ENCODE results near the gene DGCR8. TPM values are rescaled to one million over a fixed set of nuclear protein-coding genes. Genes with fewer than 3 reads are reported as not detected.
"Not testable (repeated sequence)": the region's sequence is repeated elsewhere in the genome, so short reads cannot be mapped to it uniquely, and the experiment has no call there.

Gene DGCR8
- total RNA-seq, 1 donor = 30.7 TPM

DNA sequence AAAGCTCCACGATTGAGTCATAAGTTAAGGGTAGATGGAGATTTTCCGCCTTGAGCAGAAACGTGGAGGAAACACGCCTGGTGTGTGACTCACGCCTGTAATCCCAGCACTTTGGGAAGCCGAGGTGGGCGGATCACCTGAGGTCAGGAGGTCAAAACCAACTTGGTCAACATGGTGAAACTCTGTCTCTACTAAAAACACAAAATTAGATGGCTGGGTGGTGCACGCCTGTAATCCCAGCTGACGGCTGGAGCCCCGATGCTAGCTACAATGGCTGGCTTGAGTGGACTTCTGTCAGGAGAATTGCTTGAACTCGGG, 17.3 kb upstream of the DGCR8 start:
- no peak overlapping the region for H3K4me3 ChIP-seq (ENCODE audit: low read depth, low read length)
- peak; percentile 79 for DNase-seq (ENCODE audit: low read depth)
- TF ChIP-seq, protein P1, sequence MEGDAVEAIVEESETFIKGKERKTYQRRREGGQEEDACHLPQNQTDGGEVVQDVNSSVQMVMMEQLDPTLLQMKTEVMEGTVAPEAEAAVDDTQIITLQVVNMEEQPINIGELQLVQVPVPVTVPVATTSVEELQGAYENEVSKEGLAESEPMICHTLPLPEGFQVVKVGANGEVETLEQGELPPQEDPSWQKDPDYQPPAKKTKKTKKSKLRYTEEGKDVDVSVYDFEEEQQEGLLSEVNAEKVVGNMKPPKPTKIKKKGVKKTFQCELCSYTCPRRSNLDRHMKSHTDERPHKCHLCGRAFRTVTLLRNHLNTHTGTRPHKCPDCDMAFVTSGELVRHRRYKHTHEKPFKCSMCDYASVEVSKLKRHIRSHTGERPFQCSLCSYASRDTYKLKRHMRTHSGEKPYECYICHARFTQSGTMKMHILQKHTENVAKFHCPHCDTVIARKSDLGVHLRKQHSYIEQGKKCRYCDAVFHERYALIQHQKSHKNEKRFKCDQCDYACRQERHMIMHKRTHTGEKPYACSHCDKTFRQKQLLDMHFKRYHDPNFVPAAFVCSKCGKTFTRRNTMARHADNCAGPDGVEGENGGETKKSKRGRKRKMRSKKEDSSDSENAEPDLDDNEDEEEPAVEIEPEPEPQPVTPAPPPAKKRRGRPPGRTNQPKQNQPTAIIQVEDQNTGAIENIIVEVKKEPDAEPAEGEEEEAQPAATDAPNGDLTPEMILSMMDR (IDR thresholded peaks at IDR 0.05; ENCODE audit: insufficient read depth, low read depth, low read length) = no peak

DNA sequence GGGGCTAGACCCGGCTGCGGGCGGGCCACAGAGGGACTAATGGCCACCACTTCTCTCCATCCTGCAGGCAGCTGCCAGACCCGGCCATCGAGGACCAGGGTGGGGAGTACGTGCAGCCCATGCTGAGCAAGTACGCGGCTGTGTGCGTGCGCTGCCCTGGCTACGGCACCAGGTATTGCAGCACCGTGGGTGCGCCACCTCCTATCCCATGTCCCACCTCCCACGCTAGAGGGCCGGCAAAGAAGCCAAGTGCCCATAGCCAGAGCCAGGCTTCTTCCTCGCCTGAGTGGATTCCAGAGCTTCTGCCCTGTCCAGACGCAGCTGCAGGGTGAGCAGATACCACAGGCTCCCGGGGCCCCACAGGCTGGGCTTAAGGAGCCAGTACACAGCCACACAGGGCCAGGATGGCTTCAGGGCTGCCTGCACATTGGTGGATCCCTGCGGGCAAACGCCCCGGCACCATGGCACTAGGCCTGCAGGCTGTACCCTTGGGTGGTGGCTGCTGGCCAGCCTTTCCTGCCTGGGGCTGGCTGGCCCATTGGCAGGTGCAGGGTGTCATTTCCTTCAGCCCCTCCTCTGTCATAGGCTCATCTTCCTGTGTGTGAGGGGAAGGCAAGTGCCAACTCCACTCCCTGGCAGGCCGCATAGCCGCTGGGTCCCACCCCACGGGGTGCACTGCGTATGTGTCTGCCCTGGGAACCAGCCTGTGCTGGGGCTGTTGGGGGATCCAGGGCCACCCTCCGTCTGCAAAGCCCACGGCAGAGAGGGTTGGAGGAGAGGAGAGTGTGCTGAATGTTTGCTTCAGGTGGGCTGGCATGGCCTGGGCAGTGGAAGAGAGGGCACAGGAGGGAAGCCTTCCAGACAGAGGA, 16.5 kb upstream of the DGCR8 start:
- TF ChIP-seq, protein P1 (IDR thresholded peaks at IDR 0.05; ENCODE audit: insufficient read depth, low read depth, low read length) = no peak
- no peak for DNase-seq (ENCODE audit: low read depth)

DNA sequence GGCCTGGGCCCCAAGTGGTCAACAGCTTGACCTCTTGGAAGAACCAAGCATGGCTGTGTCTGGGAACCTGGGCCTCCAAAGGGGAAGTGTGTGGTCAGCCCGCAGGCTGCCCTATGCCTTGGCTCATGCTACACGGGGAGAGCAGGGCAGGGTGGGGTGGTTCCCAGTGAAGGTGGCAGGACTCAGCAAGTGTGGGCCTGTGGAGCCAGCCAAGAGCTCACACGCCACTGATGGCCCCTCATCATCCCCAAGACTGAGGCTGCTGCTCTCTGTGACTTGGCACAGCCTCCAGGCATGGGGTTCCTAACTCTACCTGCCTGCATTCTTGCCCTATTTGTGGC, 15.9 kb upstream of the DGCR8 start:
- DNase-seq (ENCODE audit: low read depth) = no peak
- TF ChIP-seq, protein P1 (IDR thresholded peaks at IDR 0.05; ENCODE audit: insufficient read depth, low read depth, low read length) = no peak
- H3K4me3 ChIP-seq (ENCODE audit: low read depth, low read length) = no peak overlapping the region

More for the DNA sequence above, 16.5 kb upstream of the DGCR8 start:
- no peak overlapping the region for H3K4me3 ChIP-seq (ENCODE audit: low read depth, low read length)

DNA sequence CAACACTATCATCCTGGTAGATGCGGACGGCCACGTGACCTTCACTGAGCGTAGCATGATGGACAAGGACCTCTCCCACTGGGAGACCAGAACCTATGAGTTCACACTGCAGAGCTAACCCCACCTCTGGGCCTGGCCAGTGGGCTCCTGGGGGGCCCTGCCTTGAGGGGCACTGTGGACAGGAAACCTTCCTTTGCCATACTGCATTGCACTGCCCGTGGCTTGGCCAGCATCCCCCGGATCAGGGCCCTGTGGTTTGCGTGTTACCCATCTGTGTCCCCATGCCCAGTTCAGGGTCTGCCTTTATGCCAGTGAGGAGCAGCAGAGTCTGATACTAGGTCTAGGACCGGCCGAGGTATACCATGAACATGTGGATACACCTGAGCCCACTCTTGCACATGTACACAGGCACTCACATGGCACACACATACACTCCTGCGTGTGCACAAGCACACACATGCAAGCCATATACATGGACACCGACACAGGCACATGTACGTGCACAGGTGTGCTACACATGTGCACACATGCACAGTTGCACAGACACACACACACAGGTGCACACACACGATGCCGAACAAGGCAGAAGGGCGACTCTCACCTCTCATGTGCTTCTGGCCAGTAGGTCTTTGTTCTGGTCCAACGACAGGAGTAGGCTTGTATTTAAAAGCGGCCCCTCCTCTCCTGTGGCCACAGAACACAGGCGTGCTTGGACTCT, 15.3 kb upstream of the DGCR8 start:
- DNase-seq (ENCODE audit: low read depth) = no peak
- TF ChIP-seq, protein P1 (IDR thresholded peaks at IDR 0.05; ENCODE audit: insufficient read depth, low read depth, low read length) = no peak
- H3K4me3 ChIP-seq (ENCODE audit: low read depth, low read length) = no peak overlapping the region

DNA sequence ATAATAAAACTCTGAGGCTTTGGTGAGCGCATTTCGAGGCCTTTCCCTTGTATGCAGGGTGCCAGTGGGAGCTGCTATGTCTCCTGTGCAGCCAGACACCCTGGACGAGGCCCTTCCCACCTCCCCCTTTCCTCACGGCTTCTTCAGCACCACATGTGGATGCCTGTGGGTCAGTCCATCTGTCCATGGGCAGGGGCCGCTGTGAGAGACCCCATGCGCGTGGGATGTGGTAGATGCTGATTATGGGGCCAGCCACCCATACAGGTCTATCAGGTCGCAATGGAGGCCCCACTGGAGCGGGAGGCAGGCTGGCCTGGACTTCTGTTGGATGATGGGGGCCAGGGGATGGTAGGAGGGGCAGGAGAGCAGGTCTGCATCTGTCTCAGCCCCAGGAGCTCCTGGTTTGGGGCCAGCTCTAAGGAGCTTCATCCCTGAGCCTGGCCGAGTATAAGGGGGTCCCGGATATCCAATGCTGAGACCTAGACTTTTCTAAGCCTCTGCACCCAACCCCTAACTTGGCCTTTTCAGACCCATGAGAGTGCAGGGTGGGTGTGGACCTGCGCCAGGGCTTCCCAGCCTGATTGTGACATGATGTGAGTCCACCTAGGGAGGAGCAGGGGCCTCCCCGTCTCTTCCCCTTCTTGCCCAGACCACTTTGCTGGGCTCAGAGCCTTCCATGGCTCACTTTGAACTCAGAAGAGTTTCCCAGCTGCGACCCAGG, 14.0 kb upstream of the DGCR8 start:
- no peak for DNase-seq (ENCODE audit: low read depth)
- TF ChIP-seq, protein P1 (IDR thresholded peaks at IDR 0.05; ENCODE audit: insufficient read depth, low read depth, low read length) = no peak
- no peak overlapping the region for H3K4me3 ChIP-seq (ENCODE audit: low read depth, low read length)

DNA sequence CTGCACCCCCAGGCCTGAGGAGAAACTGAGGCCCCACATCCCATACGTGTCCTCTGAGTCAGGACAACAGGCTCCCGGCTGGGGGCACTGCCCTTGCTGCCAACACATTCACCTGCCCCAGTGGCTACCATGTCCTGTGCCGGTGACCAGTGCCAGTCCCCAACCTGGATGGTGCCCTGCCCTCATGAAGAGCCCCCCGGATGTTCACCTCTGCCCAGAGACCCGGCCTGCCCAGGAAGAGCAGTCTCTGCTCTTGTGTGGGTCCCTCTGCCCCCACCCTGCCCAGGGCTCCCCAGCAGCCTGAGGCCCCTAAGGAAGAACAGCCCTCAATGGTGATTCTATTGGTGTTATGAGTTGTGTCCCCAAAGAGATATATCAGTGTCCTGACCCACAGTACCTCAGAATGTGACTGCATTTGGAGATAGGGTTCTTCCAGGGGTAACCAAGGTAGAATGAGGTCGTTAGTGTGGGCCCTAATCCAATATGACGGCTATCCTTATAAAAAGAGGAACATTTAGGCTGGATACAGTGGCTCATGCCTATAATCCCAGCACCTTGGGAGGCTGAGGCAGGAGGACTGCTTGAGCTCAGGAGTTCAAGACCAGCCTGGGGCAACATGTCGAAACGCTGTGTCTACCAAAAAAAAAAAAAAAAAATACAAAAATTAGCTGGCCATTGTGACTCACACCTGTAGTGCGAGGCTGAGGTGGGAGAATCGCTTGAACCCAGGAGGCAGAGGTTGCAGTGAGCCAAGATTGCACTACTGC, 13.2 kb upstream of the DGCR8 start:
- no peak overlapping the region for H3K4me3 ChIP-seq (ENCODE audit: low read depth, low read length)
- DNase-seq (ENCODE audit: low read depth) = no peak
- TF ChIP-seq, protein P1 (IDR thresholded peaks at IDR 0.05; ENCODE audit: insufficient read depth, low read depth, low read length) = no peak

DNA sequence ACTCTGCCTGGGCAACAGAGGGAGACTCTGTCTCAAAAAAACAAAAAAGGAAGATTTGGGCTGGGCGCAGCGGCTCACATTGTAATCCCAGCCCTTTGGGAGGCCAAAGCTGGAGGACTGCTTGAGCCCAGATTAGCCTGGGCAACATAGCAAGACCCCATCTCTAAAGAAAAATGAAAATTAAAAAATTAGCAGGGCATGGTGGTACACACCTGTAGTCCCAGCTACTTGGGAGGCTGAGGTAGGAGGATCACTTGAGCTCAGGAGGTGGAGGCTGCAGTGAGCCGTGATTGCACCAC, 12.7 kb upstream of the DGCR8 start:
- not testable (repeated sequence) for DNase-seq (ENCODE audit: low read depth); H3K4me3 ChIP-seq (ENCODE audit: low read depth, low read length)

All from fibroblast of villous mesenchyme (primary cell).